BJ (cell line): Measurements from ENCODE around the gene SMARCAD1. TPM values are rescaled to one million over a fixed set of nuclear protein-coding genes. Genes with fewer than 3 reads are reported as not detected.

ENCODE experiments used
- CTCF ChIA-PET: fragments of 350-600 bp; formaldehyde crosslinking; extraction: SDS; loops from one replicate; lab custom pipeline; 2021; ENCODE audit warnings: antibody characterized with exemption, inconsistent platforms; lab: Yijun Ruan, JAX
- POLR2A ChIA-PET: fragments of 300-600 bp; sonication (Branson Sonifier 250); formaldehyde crosslinking; extraction: SDS; loops from one replicate; lab custom pipeline; 2021; ENCODE audit warnings: antibody characterized with exemption; lab: Charles Lee
- DNase-seq: peaks from one replicate; pipeline ENCODE4 v3.0.0-alpha.2; 2011; ENCODE audit warnings: low read depth
- H3K27me3 ChIP-seq: 2 replicates; pipeline ENCODE4 v1.6.0; 2011; ENCODE audit warnings: low read length; ENCODE audit not compliant: control insufficient read depth, insufficient read depth
- H3K36me3 ChIP-seq: 2 replicates; pipeline ENCODE4 v1.5.1; 2011; ENCODE audit warnings: low read length; ENCODE audit not compliant: control insufficient read depth, insufficient read depth
- H3K4me3 ChIP-seq: 2 replicates; pipeline ENCODE4 v1.5.1; 2011; ENCODE audit warnings: low read depth, mild to moderate bottlenecking, control low read depth, low read length
- polyA plus RNA-seq: library from polyadenylated mRNA; depleted of rRNA; stranded (reverse); fragments of >200 nt; gene quantifications from 2 replicates; pipeline ENCODE4 v1.2.3, GENCODE V29; 2011
- TF ChIP-seq, protein P1 (sequence below): IDR thresholded peaks from 2 replicates; pipeline ENCODE4 v1.5.1; 2011; ENCODE audit warnings: low read depth, mild to moderate bottlenecking, control low read depth, inconsistent platforms, low read length, moderate library complexity; ENCODE audit not compliant: insufficient read depth

The SMARCAD1 gene
- polyA plus RNA-seq, 1 experiment: 8.2 TPM

DNA sequence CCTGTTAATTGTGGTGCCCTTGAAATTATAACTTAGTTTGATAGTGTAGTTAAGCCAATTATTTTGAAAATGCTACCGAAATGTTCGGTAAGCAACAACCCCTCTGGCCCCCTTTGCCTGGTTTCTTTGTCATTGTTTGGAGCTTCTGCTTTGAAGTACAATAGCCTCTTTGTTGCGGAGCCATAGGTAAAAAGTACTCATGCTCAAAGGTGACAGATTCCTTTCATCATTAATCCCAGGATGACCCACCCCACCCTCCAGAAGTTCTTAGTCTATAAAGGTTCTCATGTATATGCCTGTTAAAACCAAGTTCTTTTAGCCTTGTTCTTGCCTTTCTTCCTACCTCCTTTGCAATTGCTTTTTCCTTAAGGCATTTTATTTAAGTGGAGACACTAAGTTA lies 42.4 kb upstream of the SMARCAD1 start:
- no peak overlapping the region for H3K4me3 ChIP-seq
- TF ChIP-seq, protein P1, sequence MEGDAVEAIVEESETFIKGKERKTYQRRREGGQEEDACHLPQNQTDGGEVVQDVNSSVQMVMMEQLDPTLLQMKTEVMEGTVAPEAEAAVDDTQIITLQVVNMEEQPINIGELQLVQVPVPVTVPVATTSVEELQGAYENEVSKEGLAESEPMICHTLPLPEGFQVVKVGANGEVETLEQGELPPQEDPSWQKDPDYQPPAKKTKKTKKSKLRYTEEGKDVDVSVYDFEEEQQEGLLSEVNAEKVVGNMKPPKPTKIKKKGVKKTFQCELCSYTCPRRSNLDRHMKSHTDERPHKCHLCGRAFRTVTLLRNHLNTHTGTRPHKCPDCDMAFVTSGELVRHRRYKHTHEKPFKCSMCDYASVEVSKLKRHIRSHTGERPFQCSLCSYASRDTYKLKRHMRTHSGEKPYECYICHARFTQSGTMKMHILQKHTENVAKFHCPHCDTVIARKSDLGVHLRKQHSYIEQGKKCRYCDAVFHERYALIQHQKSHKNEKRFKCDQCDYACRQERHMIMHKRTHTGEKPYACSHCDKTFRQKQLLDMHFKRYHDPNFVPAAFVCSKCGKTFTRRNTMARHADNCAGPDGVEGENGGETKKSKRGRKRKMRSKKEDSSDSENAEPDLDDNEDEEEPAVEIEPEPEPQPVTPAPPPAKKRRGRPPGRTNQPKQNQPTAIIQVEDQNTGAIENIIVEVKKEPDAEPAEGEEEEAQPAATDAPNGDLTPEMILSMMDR: no peak
- no peak for DNase-seq
- no peaks in the 10 kb centered on the region for H3K27me3 ChIP-seq
- H3K36me3 ChIP-seq: no peaks in the 10 kb centered on the region
- CTCF ChIA-PET: no interaction called here
- POLR2A ChIA-PET: no interaction called here

DNA sequence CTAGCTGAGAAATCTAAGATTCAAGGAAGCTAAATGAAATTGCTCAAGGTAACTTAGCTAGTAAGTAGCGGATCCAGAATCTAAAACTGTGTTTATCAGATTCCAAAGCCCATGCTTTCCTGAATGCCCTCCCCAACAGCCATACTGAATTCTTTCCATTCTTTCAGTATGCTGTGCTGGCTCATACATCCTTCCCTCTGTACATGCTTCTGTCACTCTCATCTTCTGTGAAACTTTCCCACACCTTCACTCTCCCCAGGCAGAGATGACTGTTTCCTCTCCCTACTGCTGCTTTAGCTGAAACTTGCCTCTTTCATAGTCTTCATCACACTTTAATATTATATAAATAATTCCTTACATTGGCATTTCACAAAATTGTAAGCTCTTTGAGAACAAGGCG lies 39.3 kb upstream of the SMARCAD1 start:
- ChIA-PET POLR2A (no interaction called here), CTCF (interaction anchor here (1.0 kb wide), 1 partner anchor 28 kb away, joined by 4 read pairs; no protein-coding TSS in a partner anchor)
- no peak for DNase-seq
- Histone ChIP-seq H3K4me3 (no peak overlapping the region), H3K27me3 (no peaks in the 10 kb centered on the region), H3K36me3 (no peaks in the 10 kb centered on the region)
- TF ChIP-seq, protein P1: no peak

DNA sequence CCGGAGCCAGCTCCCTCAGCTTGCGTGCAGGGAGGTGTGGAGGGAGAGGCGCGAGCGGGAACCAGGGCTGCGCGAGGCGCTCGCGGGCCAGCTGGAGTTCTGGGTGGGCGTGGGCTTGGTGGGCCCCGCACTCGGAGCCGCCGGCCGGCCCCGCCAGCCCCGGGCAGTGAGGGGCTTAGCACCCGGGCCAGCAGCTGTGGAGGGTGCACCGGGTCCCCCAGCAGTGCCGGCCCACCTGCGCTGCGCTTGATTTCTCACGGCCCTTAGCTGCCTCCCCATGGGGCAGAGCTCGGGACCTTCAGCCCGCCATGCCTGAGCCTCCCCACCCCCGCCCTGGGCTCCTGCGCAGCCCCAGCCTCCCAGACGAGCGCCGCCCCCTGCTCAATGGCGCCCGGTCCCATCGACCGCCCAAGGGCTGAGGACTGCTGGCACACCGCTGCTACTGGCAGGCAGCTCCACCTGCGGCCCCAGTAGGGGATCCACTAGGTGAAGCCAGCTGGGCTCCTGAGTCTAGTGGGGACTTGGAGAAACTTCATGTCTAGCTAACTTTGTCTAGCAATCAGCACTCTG lies 37.8 kb upstream of the SMARCAD1 start:
- H3K36me3 ChIP-seq: no peaks in the 10 kb centered on the region
- TF ChIP-seq, protein P1: no peak
- POLR2A ChIA-PET: no interaction called here
- no peaks in the 10 kb centered on the region for H3K27me3 ChIP-seq
- DNase-seq: no peak
- no peak overlapping the region for H3K4me3 ChIP-seq
- CTCF ChIA-PET: no interaction called here

DNA sequence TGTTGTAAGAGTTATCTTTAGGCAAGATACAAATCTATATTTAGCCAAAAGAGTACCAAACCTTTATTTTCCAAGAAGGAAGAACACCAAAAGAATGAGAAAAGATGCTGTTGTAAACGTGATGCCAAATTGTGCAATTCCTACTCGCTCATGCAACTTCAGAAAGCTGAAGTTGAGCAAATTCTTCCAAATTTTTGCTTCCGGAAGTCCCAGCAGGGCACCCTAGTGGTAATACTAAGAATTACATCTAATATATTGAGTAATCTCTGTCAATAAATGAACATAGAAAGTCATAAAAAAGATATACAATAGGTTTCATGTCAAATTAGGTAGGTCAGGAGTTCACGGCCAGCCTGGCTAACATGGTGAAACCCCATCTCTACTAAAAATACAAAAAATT lies 36.0 kb upstream of the SMARCAD1 start:
- ChIA-PET CTCF (interaction anchor here (0.7 to 1.1 kb wide), 2 partner anchors 11 to 13 kb away, joined by 3 to 4 read pairs; no protein-coding TSS in a partner anchor), POLR2A (no interaction called here)
- Histone ChIP-seq H3K4me3 (no peak overlapping the region), H3K27me3 (no peaks in the 10 kb centered on the region), H3K36me3 (no peaks in the 10 kb centered on the region)
- DNase-seq: no peak
- TF ChIP-seq, protein P1: peak; percentile 42

DNA sequence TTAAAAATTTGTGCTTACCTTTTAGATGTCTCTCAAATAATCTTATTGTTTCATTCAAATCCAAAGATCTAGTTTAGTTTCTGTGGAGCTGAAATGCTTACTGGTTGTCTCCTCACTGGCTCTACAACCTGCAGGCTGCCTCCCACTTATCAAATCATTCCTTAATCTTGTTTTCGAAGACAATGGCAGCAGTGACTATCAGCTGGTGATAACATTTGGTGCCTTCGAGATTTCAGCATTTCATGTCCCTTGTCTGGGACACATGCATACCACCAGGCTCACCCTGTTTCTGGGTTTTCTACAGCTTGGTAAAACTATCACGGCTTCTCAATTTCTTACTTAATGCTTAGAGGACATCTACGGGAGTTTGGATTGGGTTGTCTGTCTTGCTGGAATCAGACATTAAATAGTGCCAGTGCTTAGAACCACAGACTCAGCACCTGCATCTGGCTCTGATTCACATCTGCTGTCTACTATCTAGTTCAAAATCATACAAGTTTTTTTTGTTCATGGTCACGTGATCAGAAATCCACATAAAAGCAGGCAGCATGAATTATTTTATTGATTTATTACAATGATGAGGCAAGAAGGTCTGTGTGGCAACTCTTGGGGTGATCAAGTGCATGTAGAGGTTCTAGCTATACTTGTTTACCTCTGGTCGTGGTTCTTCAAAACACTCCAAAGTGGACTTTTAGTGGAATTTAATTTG lies 32.0 kb upstream of the SMARCAD1 start:
- Histone ChIP-seq H3K27me3 (no peaks in the 10 kb centered on the region), H3K4me3 (no peak overlapping the region), H3K36me3 (no peaks in the 10 kb centered on the region)
- CTCF ChIA-PET: no interaction called here
- TF ChIP-seq, protein P1: no peak
- DNase-seq: no peak
- POLR2A ChIA-PET: no interaction called here
